A549 (cell line): ENCODE results near the gene PLEKHA6.

Source experiments
- CTCF ChIP-seq: fragments of >200 bp; sonication (Bioruptor Twin); formaldehyde crosslinking; IDR thresholded peaks from 3 replicates; pipeline ENCODE4 v1.5.1; 2016
- EP300 ChIP-seq, 2 experiments: fragments of >200 bp; sonication (Bioruptor Twin); formaldehyde crosslinking; IDR thresholded peaks; 2 replicates in 1 of 2; 3 replicates in 1 of 2; pipeline ENCODE4 v1.6.1; 2016 to 2017
- NFE2L2 ChIP-seq: fragments of 150-350 bp; conservative IDR thresholded peaks from 2 replicates; pipeline ENCODE4 v1.6.1; 2014; ENCODE audit warnings: low read length
- PBX3 ChIP-seq: IDR thresholded peaks from 2 replicates; pipeline ENCODE4 v1.6.1; 2012
- PHF8 ChIP-seq: fragments of 200-600 bp; sonication (generic); IDR thresholded peaks from 2 replicates; pipeline ENCODE4 v1.6.1; 2016; ENCODE audit warnings: low read depth, mild to moderate bottlenecking, antibody characterized with exemption, moderate library complexity, borderline replicate concordance
- POLR2A ChIP-seq: IDR thresholded peaks from 2 replicates; pipeline ENCODE4 v1.6.1; 2012; ENCODE audit warnings: mild to moderate bottlenecking, low read length
- POLR2AphosphoS2 ChIP-seq: conservative IDR thresholded peaks from 2 replicates; pipeline ENCODE4 v1.6.1; 2012; ENCODE audit warnings: low read length, improper control_type of control experiment, inconsistent platforms
- RCOR1 ChIP-seq: fragments of 150-350 bp; IDR thresholded peaks from 2 replicates; pipeline ENCODE4 v1.6.1; 2014; ENCODE audit warnings: antibody characterized with exemption, low read length, low read depth
- REST ChIP-seq: fragments of 200-600 bp; sonication (generic); IDR thresholded peaks from 2 replicates; pipeline ENCODE4 v1.6.1; 2016; ENCODE audit warnings: antibody characterized with exemption, mild to moderate bottlenecking, moderate library complexity
- RFX5 ChIP-seq: fragments of 450-650 bp; IDR thresholded peaks from 2 replicates; pipeline ENCODE4 v1.7.1; 2014; ENCODE audit warnings: antibody characterized with exemption, mild to moderate bottlenecking, moderate library complexity
- ZSCAN20 ChIP-seq: fragments of 250-450 bp; sonication (Bioruptor Pico); IDR thresholded peaks from 2 replicates; pipeline ENCODE4 v1.8.0; 2022; ENCODE audit warnings: mild to moderate bottlenecking, moderate library complexity

- TF ChIP-seq NFE2L2 = no peak
- TF ChIP-seq RCOR1 = no peak
- TF ChIP-seq EP300 (IDR thresholded peaks at IDR 0.05) = peak in 1 of 2 experiments; percentile 64; a peak in 2 of 5 replicates
- TF ChIP-seq REST = no peak
- TF ChIP-seq CTCF = no peak
- TF ChIP-seq ZSCAN20 (CRISPR knock-in tag) = no peak
- TF ChIP-seq POLR2AphosphoS2 = no peak
- no peak for TF ChIP-seq PBX3
- TF ChIP-seq RFX5 = no peak
- no peak for TF ChIP-seq PHF8
- TF ChIP-seq POLR2A = no peak
Measured at GRCh38 chr1:204294357-204294756, 65.4 kb downstream of the PLEKHA6 start.
